Measurements from ENCODE around the gene FOCAD.

FOCAD gene

DNA sequence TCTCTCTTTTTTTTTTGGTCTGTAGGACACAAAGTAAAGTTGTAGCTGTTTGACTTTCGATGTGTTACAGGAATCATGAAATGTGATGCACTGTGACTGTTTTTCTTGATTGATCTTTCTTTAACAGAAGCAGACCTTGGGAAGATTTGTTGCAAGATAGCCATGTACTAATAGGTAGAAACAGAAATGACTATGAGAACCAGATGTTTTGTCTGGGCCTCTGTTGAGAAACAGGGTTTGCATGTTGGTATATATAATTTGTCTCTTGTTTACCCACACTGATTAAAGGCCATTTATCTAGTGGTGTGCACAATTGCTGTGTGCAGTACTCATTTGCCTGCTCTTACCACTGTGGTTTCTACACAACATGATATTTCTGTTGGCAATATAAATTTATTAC is 222.3 kb downstream of the FOCAD start:
- Histone ChIP-seq H3K9me3 (ENCODE audit: control insufficient read depth, low read depth, low read length) (no peaks in the 10 kb centered on the region), H3K4me1 (ENCODE audit: control insufficient read depth, low read depth, low read length) (no peaks in the 10 kb centered on the region), H3K4me3 (ENCODE audit: low read length) (no peak overlapping the region), H3K9ac (ENCODE audit: low read length) (no peak overlapping the region), H3K36me3 (ENCODE audit: control insufficient read depth, low read depth, low read length) (no peaks in the 10 kb centered on the region), H3K27ac (ENCODE audit: low read length) (no peak overlapping the region), H3K27me3 (ENCODE audit: control insufficient read depth, insufficient read depth, low read length) (no peaks in the 10 kb centered on the region)

DNA sequence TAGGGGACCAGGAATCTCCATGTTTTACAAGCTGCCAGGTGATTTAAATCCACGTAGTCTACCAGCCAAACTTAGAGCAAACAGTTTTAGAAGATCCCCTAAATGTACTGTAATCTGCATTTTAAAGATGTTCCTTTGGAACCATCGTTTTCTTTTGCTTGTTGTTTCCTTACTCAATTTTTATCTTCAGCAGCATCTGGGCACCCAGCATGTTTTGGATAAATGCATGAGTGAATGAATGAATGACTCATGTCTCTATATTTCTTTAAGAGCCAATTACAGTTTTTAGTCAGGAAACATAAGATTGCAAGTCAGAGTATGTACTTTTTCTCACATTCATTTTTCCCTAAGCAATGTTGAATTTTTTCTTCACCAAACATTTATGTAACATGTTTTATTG is 224.4 kb downstream of the FOCAD start:
- peaks cover 8% of the 10 kb centered on the region for H3K4me1 ChIP-seq (ENCODE audit: control insufficient read depth, low read depth, low read length)

DNA sequence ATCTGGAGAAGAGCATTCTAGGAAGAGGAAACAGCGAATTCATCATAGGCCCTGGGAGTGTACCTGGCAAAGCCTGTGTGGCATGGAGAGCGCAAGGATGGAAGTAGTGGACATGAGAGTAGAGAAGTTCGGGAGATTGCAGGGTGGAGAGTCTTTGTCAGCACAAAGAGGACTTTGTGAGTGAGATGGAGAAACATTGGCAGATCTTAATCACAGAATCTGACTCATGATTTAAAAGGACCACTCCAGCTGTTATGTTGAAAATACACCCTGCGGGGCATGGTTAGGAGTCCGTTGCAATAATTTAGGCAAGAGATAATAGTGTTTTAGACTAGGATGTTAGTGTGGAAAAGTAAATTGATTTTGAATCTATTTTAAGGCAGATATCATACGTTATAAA is 230.5 kb downstream of the FOCAD start:
- Histone ChIP-seq H3K9ac (ENCODE audit: low read length) (no peak overlapping the region), H3K9me3 (ENCODE audit: control insufficient read depth, low read depth, low read length) (no peaks in the 10 kb centered on the region), H3K27ac (ENCODE audit: low read length) (no peak overlapping the region), H3K36me3 (ENCODE audit: control insufficient read depth, low read depth, low read length) (peaks cover 13% of the 10 kb centered on the region), H3K4me1 (ENCODE audit: control insufficient read depth, low read depth, low read length) (peaks cover 8% of the 10 kb centered on the region), H3K4me3 (ENCODE audit: low read length) (no peak overlapping the region), H3K27me3 (ENCODE audit: control insufficient read depth, insufficient read depth, low read length) (no peaks in the 10 kb centered on the region)

More for the DNA sequence above, 224.4 kb downstream of the FOCAD start:
- no peaks in the 10 kb centered on the region for H3K36me3 ChIP-seq (ENCODE audit: control insufficient read depth, low read depth, low read length)
- no peak overlapping the region for H3K9ac ChIP-seq (ENCODE audit: low read length)
- no peak overlapping the region for H3K4me3 ChIP-seq (ENCODE audit: low read length)
- no peaks in the 10 kb centered on the region for H3K27me3 ChIP-seq (ENCODE audit: control insufficient read depth, insufficient read depth, low read length)
- H3K27ac ChIP-seq (ENCODE audit: low read length) = no peak overlapping the region
- H3K9me3 ChIP-seq (ENCODE audit: control insufficient read depth, low read depth, low read length) = no peaks in the 10 kb centered on the region

DNA sequence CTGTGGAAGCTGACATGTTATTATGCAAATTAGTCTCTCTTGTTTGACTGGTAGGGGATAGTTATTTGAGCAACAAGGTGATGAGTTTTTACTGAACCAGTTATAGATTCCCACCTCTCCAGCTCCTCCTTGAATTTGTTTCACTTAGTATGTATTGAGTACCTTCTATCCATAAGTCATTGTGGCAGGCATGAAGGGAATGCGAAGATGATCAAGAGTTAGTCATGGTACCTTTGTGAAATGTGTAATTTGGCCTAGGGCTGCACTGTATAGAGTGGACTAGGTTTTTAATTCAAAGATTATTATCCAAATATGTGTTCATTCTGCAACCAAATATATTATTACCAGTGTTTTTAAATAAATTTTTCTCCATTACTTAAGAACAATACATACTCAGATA is 237.3 kb downstream of the FOCAD start:
- Histone ChIP-seq H3K27ac (ENCODE audit: low read length) (no peak overlapping the region), H3K9me3 (ENCODE audit: control insufficient read depth, low read depth, low read length) (no peaks in the 10 kb centered on the region), H3K4me1 (ENCODE audit: control insufficient read depth, low read depth, low read length) (no peaks in the 10 kb centered on the region), H3K4me3 (ENCODE audit: low read length) (no peak overlapping the region), H3K9ac (ENCODE audit: low read length) (no peak overlapping the region), H3K36me3 (ENCODE audit: control insufficient read depth, low read depth, low read length) (peaks cover 13% of the 10 kb centered on the region), H3K27me3 (ENCODE audit: control insufficient read depth, insufficient read depth, low read length) (no peaks in the 10 kb centered on the region)

DNA sequence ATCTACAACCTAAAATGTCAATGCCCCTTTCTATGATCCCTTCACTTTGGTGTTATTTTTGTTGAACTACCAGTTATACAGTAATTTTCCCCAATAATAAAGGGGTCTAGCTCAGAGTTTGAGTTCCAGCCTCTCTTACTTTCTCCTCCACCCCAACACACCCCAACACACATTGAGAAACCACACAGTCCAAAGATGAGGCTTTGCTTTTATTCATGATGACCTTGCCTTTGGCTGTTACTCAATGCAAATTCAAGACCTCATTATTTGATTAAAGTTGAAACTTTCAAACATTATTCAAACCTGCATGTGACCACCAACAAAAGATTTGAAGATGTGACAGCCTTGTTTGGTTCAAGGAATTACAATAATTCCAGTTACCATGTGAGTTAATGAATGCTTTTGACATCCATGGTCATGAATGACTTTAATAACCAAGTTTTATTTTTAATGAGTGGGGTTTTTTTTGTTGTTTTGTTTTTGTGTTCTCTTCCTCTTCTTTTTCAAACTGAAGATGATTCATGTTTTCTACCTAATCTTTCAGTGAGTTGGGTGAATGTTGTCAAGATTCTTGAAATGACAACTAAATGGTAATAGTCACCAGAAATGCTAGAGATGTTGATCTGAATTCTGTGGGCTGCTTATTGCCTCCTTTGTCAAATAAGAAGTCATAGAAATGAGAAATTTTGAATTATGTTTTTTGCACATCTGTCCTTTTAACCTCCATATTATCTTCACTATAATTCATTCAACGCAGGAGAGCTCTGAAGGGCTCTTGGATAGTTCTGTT is 241.4 kb downstream of the FOCAD start:
- Histone ChIP-seq H3K9me3 (ENCODE audit: control insufficient read depth, low read depth, low read length) (no peaks in the 10 kb centered on the region), H3K9ac (ENCODE audit: low read length) (no peak overlapping the region), H3K4me1 (ENCODE audit: control insufficient read depth, low read depth, low read length) (no peaks in the 10 kb centered on the region), H3K27ac (ENCODE audit: low read length) (no peak overlapping the region), H3K4me3 (ENCODE audit: low read length) (no peak overlapping the region), H3K36me3 (ENCODE audit: control insufficient read depth, low read depth, low read length) (no peaks in the 10 kb centered on the region), H3K27me3 (ENCODE audit: control insufficient read depth, insufficient read depth, low read length) (no peaks in the 10 kb centered on the region)

DNA sequence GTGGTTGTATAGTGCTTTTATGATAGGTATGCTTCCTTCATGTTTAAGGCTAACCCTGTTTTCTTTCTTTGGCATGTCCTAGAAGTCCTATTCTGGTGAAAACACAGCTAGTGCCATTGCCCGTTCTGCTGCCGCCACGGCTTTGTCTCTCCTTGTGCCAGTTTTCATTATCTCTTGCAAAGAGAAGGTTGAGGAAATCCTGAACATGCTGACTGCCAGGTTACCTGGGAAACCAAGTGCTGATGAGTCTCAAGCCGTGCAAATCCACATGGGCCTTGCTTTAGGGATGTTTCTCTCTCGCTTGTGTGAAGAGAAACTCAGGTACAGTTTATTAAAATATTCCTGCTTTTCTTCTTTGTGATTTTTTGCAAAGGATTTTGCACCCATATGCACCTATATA is 245.2 kb downstream of the FOCAD start:
- no peak overlapping the region for H3K4me3 ChIP-seq (ENCODE audit: low read length)
- H3K36me3 ChIP-seq (ENCODE audit: control insufficient read depth, low read depth, low read length) = no peaks in the 10 kb centered on the region
- no peaks in the 10 kb centered on the region for H3K9me3 ChIP-seq (ENCODE audit: control insufficient read depth, low read depth, low read length)
- H3K27ac ChIP-seq (ENCODE audit: low read length) = no peak overlapping the region
- no peaks in the 10 kb centered on the region for H3K27me3 ChIP-seq (ENCODE audit: control insufficient read depth, insufficient read depth, low read length)
- H3K9ac ChIP-seq (ENCODE audit: low read length) = no peak overlapping the region
- no peaks in the 10 kb centered on the region for H3K4me1 ChIP-seq (ENCODE audit: control insufficient read depth, low read depth, low read length)

DNA sequence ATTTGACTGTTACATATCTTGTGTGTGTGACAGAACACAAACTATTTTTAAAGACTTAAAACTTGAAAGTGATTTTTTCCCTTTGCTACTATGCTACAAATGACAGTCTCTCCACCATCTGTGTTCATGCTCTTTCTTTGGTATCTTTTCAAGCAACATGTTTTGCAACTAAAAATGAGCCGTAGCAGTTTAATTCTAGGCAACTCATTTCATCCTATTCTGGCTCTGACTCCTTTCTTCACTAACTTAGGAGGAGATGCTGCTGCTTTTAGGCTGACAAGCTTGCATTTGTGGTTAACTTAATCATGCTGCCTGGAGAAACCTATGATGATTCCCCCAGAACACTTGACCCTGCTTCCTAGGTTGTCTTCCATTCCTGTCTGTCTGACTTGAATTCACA is 246.8 kb downstream of the FOCAD start:
- Histone ChIP-seq H3K9me3 (ENCODE audit: control insufficient read depth, low read depth, low read length) (no peaks in the 10 kb centered on the region), H3K4me3 (ENCODE audit: low read length) (no peak overlapping the region), H3K27me3 (ENCODE audit: control insufficient read depth, insufficient read depth, low read length) (no peaks in the 10 kb centered on the region), H3K9ac (ENCODE audit: low read length) (no peak overlapping the region), H3K4me1 (ENCODE audit: control insufficient read depth, low read depth, low read length) (no peaks in the 10 kb centered on the region), H3K36me3 (ENCODE audit: control insufficient read depth, low read depth, low read length) (no peaks in the 10 kb centered on the region), H3K27ac (ENCODE audit: low read length) (no peak overlapping the region)

DNA sequence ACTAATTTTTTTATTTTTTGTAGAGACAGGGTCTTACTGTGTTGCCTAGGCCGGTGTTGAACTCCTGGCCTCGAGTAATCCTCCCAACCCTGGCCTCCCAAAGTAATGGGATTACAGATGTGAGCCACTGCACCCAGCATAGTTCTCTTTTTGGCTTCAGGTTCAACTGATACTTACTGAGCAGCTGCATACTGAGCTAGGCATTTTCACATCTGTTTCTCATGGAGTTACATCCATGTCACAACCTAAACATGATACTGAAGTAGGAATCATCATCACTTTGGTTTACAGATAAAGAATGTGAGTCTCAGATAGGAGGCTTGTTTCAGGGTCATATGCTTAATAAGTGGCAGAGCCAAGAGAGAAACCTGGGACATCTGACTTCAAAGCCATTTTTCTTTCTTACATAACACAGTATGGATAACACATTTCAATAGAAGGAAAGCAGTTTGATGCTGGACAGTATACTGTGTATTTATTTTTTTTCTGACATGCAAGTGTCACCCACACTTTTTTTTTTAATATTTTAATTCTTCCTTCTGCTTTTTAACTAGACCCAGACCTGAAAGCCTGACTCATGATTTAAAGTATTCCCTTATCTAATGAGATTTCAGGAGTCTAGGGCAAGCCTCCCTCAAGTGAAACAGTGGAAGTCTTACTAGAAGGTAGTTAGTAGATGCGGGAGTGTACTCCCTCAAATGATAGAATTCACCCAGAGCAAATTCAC is 256.6 kb downstream of the FOCAD start:
- no peak overlapping the region for H3K27ac ChIP-seq (ENCODE audit: low read length)
- H3K4me1 ChIP-seq (ENCODE audit: control insufficient read depth, low read depth, low read length) = no peaks in the 10 kb centered on the region
- no peaks in the 10 kb centered on the region for H3K27me3 ChIP-seq (ENCODE audit: control insufficient read depth, insufficient read depth, low read length)

DNA sequence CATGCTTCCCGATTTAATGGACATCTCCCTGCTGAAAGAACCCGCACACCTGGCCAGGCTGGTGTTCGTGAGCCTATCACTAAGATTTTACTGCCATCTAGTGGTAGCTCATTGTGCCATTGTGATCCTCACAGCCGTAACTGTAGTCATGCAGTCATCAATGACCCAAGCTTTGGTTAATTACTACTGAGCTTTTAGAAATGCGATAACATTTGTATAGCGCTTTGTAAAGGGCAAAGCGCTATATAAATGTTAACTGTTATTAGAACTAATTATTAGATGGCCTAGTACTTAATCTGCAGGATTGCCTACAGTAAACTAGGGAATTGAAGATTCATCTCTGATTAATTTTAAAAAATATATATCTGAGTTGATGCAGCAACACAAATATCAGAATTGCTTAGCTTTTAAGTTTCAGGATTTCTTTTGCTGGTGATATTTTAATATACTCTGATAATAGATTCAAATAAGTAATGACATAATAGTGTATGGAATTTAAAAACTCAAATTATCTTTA is 257.2 kb downstream of the FOCAD start:
- H3K27me3 ChIP-seq (ENCODE audit: control insufficient read depth, insufficient read depth, low read length) = no peaks in the 10 kb centered on the region
- H3K27ac ChIP-seq (ENCODE audit: low read length) = no peak overlapping the region
- H3K4me3 ChIP-seq (ENCODE audit: low read length) = no peak overlapping the region

More for the DNA sequence above, 256.6 kb downstream of the FOCAD start:
- no peaks in the 10 kb centered on the region for H3K36me3 ChIP-seq (ENCODE audit: control insufficient read depth, low read depth, low read length)
- H3K4me3 ChIP-seq (ENCODE audit: low read length) = no peak overlapping the region
- no peak overlapping the region for H3K9ac ChIP-seq (ENCODE audit: low read length)
- no peaks in the 10 kb centered on the region for H3K9me3 ChIP-seq (ENCODE audit: control insufficient read depth, low read depth, low read length)

DNA sequence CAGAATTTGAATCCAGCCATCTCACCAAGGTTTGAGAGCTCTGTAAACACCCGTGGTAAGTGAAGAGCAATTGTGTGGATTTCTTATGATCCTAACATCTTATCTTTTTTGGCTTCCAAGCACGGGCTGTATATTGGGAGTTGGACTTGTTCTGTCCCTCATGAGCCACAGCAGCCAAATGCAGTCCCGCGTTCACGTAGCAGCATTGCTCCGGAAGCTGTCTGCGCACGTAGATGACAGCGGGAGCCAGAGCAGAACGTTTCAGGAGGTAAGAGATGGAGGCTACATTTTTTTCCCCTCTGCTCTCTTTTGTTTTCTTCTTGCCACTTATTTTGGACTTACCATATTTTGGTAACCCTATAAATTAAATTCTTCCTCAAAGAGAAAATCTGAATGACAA is 260.4 kb downstream of the FOCAD start:
- Histone ChIP-seq H3K9me3 (ENCODE audit: control insufficient read depth, low read depth, low read length) (no peaks in the 10 kb centered on the region), H3K36me3 (ENCODE audit: control insufficient read depth, low read depth, low read length) (no peaks in the 10 kb centered on the region), H3K27ac (ENCODE audit: low read length) (no peak overlapping the region), H3K4me3 (ENCODE audit: low read length) (no peak overlapping the region), H3K27me3 (ENCODE audit: control insufficient read depth, insufficient read depth, low read length) (no peaks in the 10 kb centered on the region), H3K9ac (ENCODE audit: low read length) (no peak overlapping the region), H3K4me1 (ENCODE audit: control insufficient read depth, low read depth, low read length) (peaks cover 18% of the 10 kb centered on the region)

More for the DNA sequence above, 257.2 kb downstream of the FOCAD start:
- Histone ChIP-seq H3K9ac (ENCODE audit: low read length) (no peak overlapping the region), H3K36me3 (ENCODE audit: control insufficient read depth, low read depth, low read length) (no peaks in the 10 kb centered on the region), H3K9me3 (ENCODE audit: control insufficient read depth, low read depth, low read length) (no peaks in the 10 kb centered on the region), H3K4me1 (ENCODE audit: control insufficient read depth, low read depth, low read length) (no peaks in the 10 kb centered on the region)

DNA sequence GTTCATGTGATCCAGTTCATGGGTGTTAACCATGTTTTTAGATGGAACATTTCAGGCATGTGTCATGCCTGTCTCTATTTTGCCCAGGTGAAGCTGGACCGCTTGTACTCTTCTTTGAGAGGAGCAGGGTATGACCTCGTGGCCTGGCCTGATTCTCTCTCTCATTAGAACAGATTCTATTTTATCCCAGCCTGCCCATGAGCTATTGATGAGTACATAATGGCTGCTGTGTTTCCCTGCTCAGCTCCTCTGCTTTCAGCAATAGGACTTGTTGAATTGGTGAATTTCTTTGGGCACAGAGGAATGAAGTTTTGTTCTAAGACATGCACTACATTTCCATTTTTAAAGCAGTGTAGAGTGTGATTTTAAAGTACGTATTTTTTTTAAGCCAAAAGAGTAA is 261.2 kb downstream of the FOCAD start:
- no peaks in the 10 kb centered on the region for H3K9me3 ChIP-seq (ENCODE audit: control insufficient read depth, low read depth, low read length)

More for the DNA sequence above, 261.2 kb downstream of the FOCAD start:
- Histone ChIP-seq H3K36me3 (ENCODE audit: control insufficient read depth, low read depth, low read length) (no peaks in the 10 kb centered on the region), H3K4me3 (ENCODE audit: low read length) (no peak overlapping the region), H3K4me1 (ENCODE audit: control insufficient read depth, low read depth, low read length) (peaks cover 23% of the 10 kb centered on the region), H3K27me3 (ENCODE audit: control insufficient read depth, insufficient read depth, low read length) (no peaks in the 10 kb centered on the region), H3K9ac (ENCODE audit: low read length) (no peak overlapping the region), H3K27ac (ENCODE audit: low read length) (no peak overlapping the region)
